GM19324 (cell line): ENCODE results near the gene LCN2.

Experiments
- ATAC-seq: cut with Tn5 transposase; IDR thresholded peaks from one replicate; pipeline ENCODE4 v1.9.1; 2021; ENCODE audit warnings: mild to moderate bottlenecking, moderate library complexity; ENCODE audit not compliant: unreplicated experiment, low FRiP score

Gene LCN2

GRCh38 chr9:128190516-128191405 is 41.5 kb downstream of the LCN2 start:
- ATAC-seq, result no peak

GRCh38 chr9:128191406-128192046 is 42.3 kb downstream of the LCN2 start, which contains the start of gene CIZ1:
CIZ1 (minus strand) TSS chr9:128191572; CDS start chr9:128190857, 715 bp downstream.
- ATAC-seq, result peak; percentile 91

- ATAC-seq, result no peak
Measured at GRCh38 chr9:128192601-128193371, 43.5 kb downstream of the LCN2 start.

- no peak for ATAC-seq
Measured at GRCh38 chr9:128193469-128194096, 44.3 kb downstream of the LCN2 start.

- no peak for ATAC-seq
Measured at GRCh38 chr9:128201441-128202369, 52.5 kb downstream of the LCN2 start.

- ATAC-seq, result no peak
Measured at GRCh38 chr9:128202648-128203023, 53.4 kb downstream of the LCN2 start.
